ENCODE results near the gene NEDD4L.

DNA sequence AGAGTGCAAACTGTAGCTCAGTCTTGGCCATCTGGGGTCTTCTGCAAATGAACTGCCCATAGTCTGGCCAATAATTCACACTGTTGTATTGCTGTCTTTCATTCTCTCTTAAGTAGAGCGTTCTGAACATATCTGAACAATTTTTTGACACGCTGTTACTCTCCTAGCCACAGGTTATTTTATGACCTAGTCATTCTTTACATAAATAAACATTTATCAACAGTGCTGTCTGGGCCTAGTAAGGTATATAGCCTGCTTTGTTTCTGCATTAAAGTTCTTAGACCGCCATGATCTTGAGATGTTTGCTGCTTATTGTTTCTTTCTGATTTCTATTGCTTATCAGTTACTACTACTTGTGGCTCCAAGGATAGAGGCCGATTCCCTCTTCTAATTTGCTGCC lies 226.4 kb downstream of the NEDD4L start:
- TF ChIP-seq, protein P1, sequence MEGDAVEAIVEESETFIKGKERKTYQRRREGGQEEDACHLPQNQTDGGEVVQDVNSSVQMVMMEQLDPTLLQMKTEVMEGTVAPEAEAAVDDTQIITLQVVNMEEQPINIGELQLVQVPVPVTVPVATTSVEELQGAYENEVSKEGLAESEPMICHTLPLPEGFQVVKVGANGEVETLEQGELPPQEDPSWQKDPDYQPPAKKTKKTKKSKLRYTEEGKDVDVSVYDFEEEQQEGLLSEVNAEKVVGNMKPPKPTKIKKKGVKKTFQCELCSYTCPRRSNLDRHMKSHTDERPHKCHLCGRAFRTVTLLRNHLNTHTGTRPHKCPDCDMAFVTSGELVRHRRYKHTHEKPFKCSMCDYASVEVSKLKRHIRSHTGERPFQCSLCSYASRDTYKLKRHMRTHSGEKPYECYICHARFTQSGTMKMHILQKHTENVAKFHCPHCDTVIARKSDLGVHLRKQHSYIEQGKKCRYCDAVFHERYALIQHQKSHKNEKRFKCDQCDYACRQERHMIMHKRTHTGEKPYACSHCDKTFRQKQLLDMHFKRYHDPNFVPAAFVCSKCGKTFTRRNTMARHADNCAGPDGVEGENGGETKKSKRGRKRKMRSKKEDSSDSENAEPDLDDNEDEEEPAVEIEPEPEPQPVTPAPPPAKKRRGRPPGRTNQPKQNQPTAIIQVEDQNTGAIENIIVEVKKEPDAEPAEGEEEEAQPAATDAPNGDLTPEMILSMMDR (IDR thresholded peaks at IDR 0.05) = no peak
- no peak for TF ChIP-seq SIN3A (IDR thresholded peaks at IDR 0.05; ENCODE audit: borderline replicate concordance, insufficient read depth, low read depth, low read length)
